ENCODE measurements around the gene NR1I3. TPM values are rescaled to one million over a fixed set of nuclear protein-coding genes. Genes with fewer than 3 reads are reported as not detected.

NR1I3 gene
- total RNA-seq, 1 experiment from 2014 or later, result not detected

DNA sequence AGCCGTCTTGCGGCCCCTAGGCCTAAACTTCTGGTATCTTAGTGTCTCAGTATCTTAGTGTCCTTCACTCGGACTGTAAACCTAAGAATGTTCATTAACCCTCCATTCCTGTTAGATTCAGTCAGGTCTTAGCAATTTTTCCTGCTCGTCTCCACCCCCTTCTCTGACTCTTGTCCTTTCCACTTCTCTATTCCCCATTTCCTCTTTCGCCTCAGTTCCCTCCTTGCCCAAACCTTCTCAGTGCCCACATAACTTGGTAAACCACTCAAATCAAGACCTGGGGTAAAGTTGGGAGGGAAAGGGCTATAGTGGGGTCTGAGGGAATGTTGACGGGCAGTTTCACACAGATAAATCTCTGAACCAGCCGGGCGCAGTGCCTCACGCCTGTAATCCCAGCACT is 23.6 kb downstream of the NR1I3 start:
- BruUV-seq (replicated peaks), result no TSS peak
- H3K36me3 ChIP-seq (ENCODE audit: low read depth), result peaks cover 23% of the 10 kb centered on the region
- CTCF ChIA-PET, result no interaction called here

GRCh38 chr1:161209790-161210409 is 28.1 kb downstream of the NR1I3 start:
- TF ChIP-seq EZH2 (IDR thresholded peaks at IDR 0.05; ENCODE audit: low read depth), result no peak
- TF ChIP-seq, protein P1, sequence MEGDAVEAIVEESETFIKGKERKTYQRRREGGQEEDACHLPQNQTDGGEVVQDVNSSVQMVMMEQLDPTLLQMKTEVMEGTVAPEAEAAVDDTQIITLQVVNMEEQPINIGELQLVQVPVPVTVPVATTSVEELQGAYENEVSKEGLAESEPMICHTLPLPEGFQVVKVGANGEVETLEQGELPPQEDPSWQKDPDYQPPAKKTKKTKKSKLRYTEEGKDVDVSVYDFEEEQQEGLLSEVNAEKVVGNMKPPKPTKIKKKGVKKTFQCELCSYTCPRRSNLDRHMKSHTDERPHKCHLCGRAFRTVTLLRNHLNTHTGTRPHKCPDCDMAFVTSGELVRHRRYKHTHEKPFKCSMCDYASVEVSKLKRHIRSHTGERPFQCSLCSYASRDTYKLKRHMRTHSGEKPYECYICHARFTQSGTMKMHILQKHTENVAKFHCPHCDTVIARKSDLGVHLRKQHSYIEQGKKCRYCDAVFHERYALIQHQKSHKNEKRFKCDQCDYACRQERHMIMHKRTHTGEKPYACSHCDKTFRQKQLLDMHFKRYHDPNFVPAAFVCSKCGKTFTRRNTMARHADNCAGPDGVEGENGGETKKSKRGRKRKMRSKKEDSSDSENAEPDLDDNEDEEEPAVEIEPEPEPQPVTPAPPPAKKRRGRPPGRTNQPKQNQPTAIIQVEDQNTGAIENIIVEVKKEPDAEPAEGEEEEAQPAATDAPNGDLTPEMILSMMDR (conservative IDR thresholded peaks at IDR 0.05), result peak; percentile 94
- Histone ChIP-seq H3K9me2 (ENCODE audit: insufficient read depth) (no peaks in the 10 kb centered on the region), H3K79me2 (ENCODE audit: low read depth) (0 out of 2 replicates have a peak, but pooled peaks cover 4% of the 10 kb centered on the region), H3K9me3 (ENCODE audit: insufficient read depth, low read depth) (no peaks in the 10 kb centered on the region), H3K4me3 (no peak overlapping the region), H2AFZ (no peak overlapping the region), H4K20me1 (ENCODE audit: insufficient read depth) (no peaks in the 10 kb centered on the region; the same call in 1 of the 2 replicates), H3K27me3 (ENCODE audit: insufficient read depth, low read depth) (no peaks in the 10 kb centered on the region), H3F3A (ENCODE audit: insufficient read depth, low read depth) (peaks cover 10% of the 10 kb centered on the region; the same call in 1 of the 2 replicates), H3K4me2 (no peak overlapping the region), H3K36me3 (ENCODE audit: low read depth) (peaks cover 40% of the 10 kb centered on the region), H3K4me1 (replicated peaks; ENCODE audit: insufficient read depth) (no peaks in the 10 kb centered on the region), H3K27ac (no peak overlapping the region)
- BruUV-seq (replicated peaks), result no TSS peak
- peak; percentile 43 to 79 for DNase-seq
- intact Hi-C loops (cut with micrococcal nuclease; ENCODE audit: unreplicated experiment), result loop anchor here (5.0 kb wide), 2 partner anchors 172 to 527 kb away; no protein-coding TSS in a partner anchor
- ChIA-PET CTCF (no interaction called here), POLR2A (ENCODE audit: unreplicated experiment) (no interaction called here)

More for the DNA sequence above, 23.6 kb downstream of the NR1I3 start:
- no peaks in the 10 kb centered on the region for H3K9me3 ChIP-seq (ENCODE audit: insufficient read depth, low read depth)
- no peak for TF ChIP-seq EZH2 (IDR thresholded peaks at IDR 0.05; ENCODE audit: low read depth)
- TF ChIP-seq, protein P1 (conservative IDR thresholded peaks at IDR 0.05), result no peak
- H3K4me2 ChIP-seq, result no peak overlapping the region
- POLR2A ChIA-PET (ENCODE audit: unreplicated experiment), result no interaction called here
- no peaks in the 10 kb centered on the region for H3K79me2 ChIP-seq (ENCODE audit: low read depth)
- intact Hi-C loops (cut with micrococcal nuclease; ENCODE audit: unreplicated experiment), result loop anchor here (5.0 kb wide), 2 partner anchors 168 to 523 kb away; no protein-coding TSS in a partner anchor
- H4K20me1 ChIP-seq (ENCODE audit: insufficient read depth), result no peaks in the 10 kb centered on the region
- H3K27me3 ChIP-seq (ENCODE audit: insufficient read depth, low read depth), result no peaks in the 10 kb centered on the region
- H3K9me2 ChIP-seq (ENCODE audit: insufficient read depth), result no peaks in the 10 kb centered on the region
- peaks cover 7% of the 10 kb centered on the region; the same call in 1 of the 2 replicates for H3K4me1 ChIP-seq (replicated peaks; ENCODE audit: insufficient read depth)
- peaks cover 7% of the 10 kb centered on the region; the same call in 1 of the 2 replicates for H3F3A ChIP-seq (ENCODE audit: insufficient read depth, low read depth)
- H3K4me3 ChIP-seq, result no peak overlapping the region
- no peak overlapping the region for H3K27ac ChIP-seq
- no peak for DNase-seq
- H2AFZ ChIP-seq, result no peak overlapping the region

DNA sequence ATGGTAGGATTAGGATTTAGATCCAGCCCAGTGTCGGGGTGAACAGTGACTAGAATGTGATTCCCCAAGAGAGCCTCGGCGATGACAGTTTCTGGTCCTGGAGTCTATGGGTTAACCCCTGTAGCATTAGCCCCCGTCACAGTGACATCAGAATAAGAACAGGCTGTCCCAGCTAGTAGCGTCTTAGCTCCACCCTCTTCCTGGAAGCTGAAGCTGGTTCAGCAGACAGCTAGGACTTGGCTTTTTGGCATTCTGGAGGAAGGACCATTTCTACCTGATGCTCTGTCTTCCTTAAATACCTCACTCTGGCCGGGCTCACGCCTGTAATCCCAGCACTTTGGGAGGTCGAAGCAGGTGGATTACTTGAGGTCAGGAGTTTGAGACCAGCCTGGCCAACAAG is 30.8 kb downstream of the NR1I3 start:
- H3K36me3 ChIP-seq (ENCODE audit: low read depth), result peaks cover 39% of the 10 kb centered on the region
- BruUV-seq (replicated peaks), result no TSS peak

More for the DNA sequence above, 30.8 kb downstream of the NR1I3 start:
- Histone ChIP-seq H4K20me1 (ENCODE audit: insufficient read depth) (no peaks in the 10 kb centered on the region; the same call in 1 of the 2 replicates), H3K27me3 (ENCODE audit: insufficient read depth, low read depth) (no peaks in the 10 kb centered on the region), H3K79me2 (ENCODE audit: low read depth) (peaks cover 29% of the 10 kb centered on the region), H3K27ac (no peak overlapping the region), H3K4me3 (no peak overlapping the region), H3F3A (ENCODE audit: insufficient read depth, low read depth) (peaks cover 18% of the 10 kb centered on the region; the same call in 1 of the 2 replicates), H3K9me2 (ENCODE audit: insufficient read depth) (no peaks in the 10 kb centered on the region), H3K4me1 (replicated peaks; ENCODE audit: insufficient read depth) (0 out of 2 replicates have a peak, but pooled peaks cover 6% of the 10 kb centered on the region), H3K9me3 (ENCODE audit: insufficient read depth, low read depth) (no peaks in the 10 kb centered on the region), H2AFZ (no peak overlapping the region), H3K4me2 (no peak overlapping the region)
- CTCF ChIA-PET, result interaction anchor here (0.5 kb wide), 1 partner anchor 31 kb away, joined by 4 read pairs; the partner anchor contains the start of gene NR1I3
- intact Hi-C loops (cut with micrococcal nuclease; ENCODE audit: unreplicated experiment), result no loop called here
- POLR2A ChIA-PET (ENCODE audit: unreplicated experiment), result interaction anchor here (0.6 kb wide), 1 partner anchor 18 kb away, joined by 5 read pairs; the partner anchor contains the start of gene TOMM40L
- TF ChIP-seq, protein P1 (conservative IDR thresholded peaks at IDR 0.05), result no peak
- TF ChIP-seq EZH2 (IDR thresholded peaks at IDR 0.05; ENCODE audit: low read depth), result no peak
- no peak for DNase-seq

All from PC-9 (cell line).